Transverse colon (tissue), 4 donors: ENCODE results near the gene ARMC2. TPM values are rescaled to one million over a fixed set of nuclear protein-coding genes. Genes with fewer than 3 reads are reported as not detected.

Experiments
- DNase-seq: peaks from one replicate; pipeline ENCODE4 v3.0.0-alpha.2; 2019
- H3K27ac ChIP-seq, 4 donors: fragments of 200-600 bp; sonication (generic); 2 replicates each; pipeline ENCODE4 v1.5.1; 2016 to 2018; ENCODE audit warnings: inconsistent platforms in 4 of 4
- H3K27me3 ChIP-seq: fragments of 200-600 bp; sonication (generic); 2 replicates; pipeline ENCODE4 v1.5.1; 2017; ENCODE audit warnings: inconsistent platforms
- H3K36me3 ChIP-seq, 4 donors: fragments of 200-600 bp; sonication (generic); 2 replicates each; pipeline ENCODE4 v1.5.1; 2017 to 2019; ENCODE audit warnings: inconsistent platforms in 4 of 4
- H3K4me1 ChIP-seq, 4 donors: fragments of 200-600 bp; sonication (generic); 2 replicates each; pipeline ENCODE4 v1.5.1; 2017 to 2020; ENCODE audit warnings: inconsistent platforms in 4 of 4
- H3K4me3 ChIP-seq, 4 donors: fragments of 200-600 bp; sonication (generic); 1 replicate in 1 of 4; 2 replicates in 3 of 4; pipeline versions ENCODE4 v1.5.1 to v1.6.1; 2017 to 2019; ENCODE audit warnings: inconsistent platforms in 4 of 4
- H3K9me3 ChIP-seq, 2 donors: fragments of 200-600 bp; sonication (generic); 2 replicates each; pipeline ENCODE4 v1.5.1; 2017 to 2019; ENCODE audit warnings: inconsistent platforms in 2 of 2
- CTCF ChIP-seq, 5 experiments: fragments of 200-600 bp in 3 of 5; fragments of 450-650 bp in 2 of 5; sonication (generic) in 3 of 5; IDR thresholded peaks; 1 replicate in 2 of 5; 2 replicates in 3 of 5; pipeline ENCODE4 v1.5.1; 2016 to 2017; ENCODE audit warnings: antibody characterized with exemption in 5 of 5, inconsistent platforms in 3 of 5, mild to moderate bottlenecking in 2 of 5, moderate library complexity in 1 of 5
- EP300 ChIP-seq: sonication (generic); formaldehyde crosslinking; IDR thresholded peaks from one replicate; pipeline ENCODE4 v1.6.1; 2017; ENCODE audit warnings: antibody characterized with exemption, low read depth
- POLR2A ChIP-seq: fragments of 450-650 bp; IDR thresholded peaks from one replicate; pipeline ENCODE4 v1.6.1; 2016; ENCODE audit warnings: antibody characterized with exemption, mild to moderate bottlenecking, moderate library complexity
- POLR2AphosphoS5 ChIP-seq, 3 donors: sonication (generic); formaldehyde crosslinking; IDR thresholded peaks; one replicate each; pipeline ENCODE4 v1.6.1; 2016; ENCODE audit warnings: antibody characterized with exemption in 3 of 3
- whole genome bisulfite sequencing, 2 donors: methylation state at CpG; one replicate each; pipeline ENCODE4 v1.1.5; 2018; ENCODE audit warnings: low coverage in 1 of 2; 5-methylcytosine and 5-hydroxymethylcytosine counted together
- in situ Hi-C, 4 donors: fragments of 200-750 bp; cut with MboI; loops; one replicate each; pipeline versions ENCODE4 v1.15.0 to v1.15.1; 2017; ENCODE audit warnings: low sequenced_read_pairs in 3 of 4, low pct_ligation_motif_present in 1 of 4, low pct_unique_long_range_greater_than_20kb in 1 of 4
- intact Hi-C: fragments of 100-400 bp; cut with DNase I; formaldehyde crosslinking; loops from one replicate; pipeline ENCODE4 v1.15.1; 2023; ENCODE audit warnings: low total_unique reads
- total RNA-seq, 4 donors: library from RNA; depleted of rRNA; stranded (reverse); fragments of >200 nt; gene quantifications; one replicate each; pipeline ENCODE4 v1.1.0, GENCODE V29; 2016

Gene ARMC2
- total RNA-seq, 4 donors from 2014 or later = 2.0 to 7.5 (median 3.0) TPM

DNA sequence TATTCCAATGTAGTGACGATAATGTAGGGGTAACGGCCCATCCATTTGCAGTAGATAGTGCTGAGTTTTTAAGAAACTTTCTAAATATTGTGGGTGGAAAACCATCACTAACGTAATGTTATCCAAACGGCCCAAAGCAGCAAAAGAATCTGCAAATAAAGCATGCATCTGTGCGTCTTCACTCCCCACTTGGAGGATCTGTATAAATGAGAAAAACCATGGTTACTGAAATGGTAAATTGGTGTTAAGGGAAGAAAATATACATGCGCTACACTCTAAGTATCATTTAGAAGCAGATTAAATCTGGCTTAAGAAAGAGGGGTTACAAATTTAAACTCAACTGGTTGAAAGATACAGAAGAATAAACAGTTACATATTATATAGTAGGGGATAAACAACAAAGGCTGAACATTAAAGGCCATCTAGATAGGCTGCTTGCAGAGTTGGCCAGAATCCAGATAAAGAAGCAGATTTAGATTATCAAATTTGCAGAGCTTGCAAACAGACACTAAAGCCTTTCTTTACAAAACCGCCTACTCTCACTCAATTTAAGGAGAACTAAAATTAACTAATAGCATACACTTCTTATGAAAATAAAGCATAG is 153.2 kb downstream of the ARMC2 start:
- peak overlapping the region; percentile 78 to 98 (median 88) for H3K27ac ChIP-seq
- peaks cover 0 to 48% (median 13%) of the 10 kb centered on the region in 4 donors for H3K36me3 ChIP-seq
- DNase-seq = no peak
- H3K9me3 ChIP-seq = no peaks in the 10 kb centered on the region
- 67 to 69% methylated on average over 7 of the region's 7 CpGs for WGBS, 2 donors
- peaks cover 26 to 60% (median 42%) of the 10 kb centered on the region in 4 donors for H3K4me1 ChIP-seq
- in situ Hi-C loops (no loop called here), intact Hi-C loops (loop anchor here (10.0 kb wide), 2 partner anchors 47 to 457 kb away; no protein-coding TSS in a partner anchor)
- peak overlapping the region in 1 of 4 donors; percentile 20 for H3K4me3 ChIP-seq
- H3K27me3 ChIP-seq = no peaks in the 10 kb centered on the region
- TF ChIP-seq POLR2AphosphoS5 (IDR thresholded peaks at IDR 0.05) = no peak
- no peak for TF ChIP-seq POLR2A
- no peak for TF ChIP-seq EP300
- no peak for TF ChIP-seq CTCF (IDR thresholded peaks at IDR 0.05)

- peaks cover 26 to 67% (median 45%) of the 10 kb centered on the region in 4 donors for H3K4me1 ChIP-seq
- intact Hi-C loops = loop anchor here (10.0 kb wide), 2 partner anchors 47 to 457 kb away; no protein-coding TSS in a partner anchor
Measured at GRCh38 chr6:109002051-109002697, 154.0 kb downstream of the ARMC2 start.

DNA sequence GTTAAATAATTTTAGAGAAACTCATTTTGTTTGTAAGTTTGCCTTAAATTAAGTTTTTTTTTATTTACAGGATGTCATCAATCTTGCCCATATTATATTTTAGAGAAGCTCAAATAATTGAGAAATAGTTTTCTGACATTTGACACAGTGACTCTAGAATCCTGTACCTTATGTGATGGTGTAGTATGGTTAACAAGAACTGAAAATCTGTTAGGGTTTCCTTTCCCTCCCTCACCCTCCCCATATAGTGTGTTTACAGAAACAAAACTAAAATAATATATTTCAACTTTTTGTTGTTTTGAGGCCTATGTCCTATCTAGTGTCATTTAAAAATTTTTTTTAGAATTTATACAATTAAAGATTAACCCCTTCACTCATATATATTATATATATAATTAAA is 154.7 kb downstream of the ARMC2 start:
- H3K4me1 ChIP-seq = peaks cover 26 to 70% (median 46%) of the 10 kb centered on the region in 4 donors
- peak overlapping the region; percentile 78 to 98 (median 88) for H3K27ac ChIP-seq
- no peaks in the 10 kb centered on the region for H3K27me3 ChIP-seq
- in situ Hi-C loops (no loop called here), intact Hi-C loops (loop anchor here (10.0 kb wide), 2 partner anchors 48 to 458 kb away; no protein-coding TSS in a partner anchor)
- no peak for DNase-seq
- no peak for TF ChIP-seq CTCF (IDR thresholded peaks at IDR 0.05)
- no peak for TF ChIP-seq POLR2AphosphoS5 (IDR thresholded peaks at IDR 0.05)
- no peak for TF ChIP-seq EP300
- TF ChIP-seq POLR2A = no peak
- H3K4me3 ChIP-seq = peak overlapping the region in 1 of 4 donors; percentile 20
- H3K9me3 ChIP-seq = no peaks in the 10 kb centered on the region
- peaks cover 0 to 34% (median 10%) of the 10 kb centered on the region in 4 donors for H3K36me3 ChIP-seq

More at GRCh38 chr6:109002051-109002697, 154.0 kb downstream of the ARMC2 start:
- H3K4me3 ChIP-seq = peak overlapping the region in 1 of 4 donors; percentile 20
- in situ Hi-C loops = no loop called here
- no peaks in the 10 kb centered on the region for H3K9me3 ChIP-seq
- H3K27ac ChIP-seq = peak overlapping the region; percentile 78 to 98 (median 88)
- H3K36me3 ChIP-seq = peaks cover 0 to 41% (median 13%) of the 10 kb centered on the region in 4 donors
- H3K27me3 ChIP-seq = no peaks in the 10 kb centered on the region
- DNase-seq = no peak
- TF ChIP-seq CTCF (IDR thresholded peaks at IDR 0.05) = no peak
- TF ChIP-seq POLR2A = no peak
- TF ChIP-seq EP300 = peak; percentile 57
- peak; percentile 39 to 84 (median 61) for TF ChIP-seq POLR2AphosphoS5 (IDR thresholded peaks at IDR 0.05)
- 32 to 42% methylated on average over 3 of the region's 3 CpGs for WGBS, 2 donors

GRCh38 chr6:109006818-109007217 is 158.6 kb downstream of the ARMC2 start:
- TF ChIP-seq CTCF (IDR thresholded peaks at IDR 0.05) = no peak
- peak; percentile 9 for TF ChIP-seq POLR2A
- Histone ChIP-seq H3K36me3 (no peaks in the 10 kb centered on the region), H3K27ac (peak overlapping the region; percentile 3 to 99 (median 97)), H3K27me3 (no peaks in the 10 kb centered on the region), H3K4me1 (peaks cover 32 to 76% (median 43%) of the 10 kb centered on the region in 4 donors), H3K9me3 (no peaks in the 10 kb centered on the region), H3K4me3 (peak overlapping the region in 2 of 4 donors; percentile 89 to 98)
- intact Hi-C loops = loop anchor here (10.0 kb wide), 2 partner anchors 52 to 462 kb away; no protein-coding TSS in a partner anchor
- in situ Hi-C loops = no loop called here
- DNase-seq = no peak
- 30 to 54% methylated on average over 1 of the region's 1 CpG for WGBS, 2 donors
